ENCODE results near the gene MYO3B. TPM values are rescaled to one million over a fixed set of nuclear protein-coding genes. Genes with fewer than 3 reads are reported as not detected.

The MYO3B gene
- total RNA-seq, 1 experiment from 2014 or later, result 0.52 TPM

DNA sequence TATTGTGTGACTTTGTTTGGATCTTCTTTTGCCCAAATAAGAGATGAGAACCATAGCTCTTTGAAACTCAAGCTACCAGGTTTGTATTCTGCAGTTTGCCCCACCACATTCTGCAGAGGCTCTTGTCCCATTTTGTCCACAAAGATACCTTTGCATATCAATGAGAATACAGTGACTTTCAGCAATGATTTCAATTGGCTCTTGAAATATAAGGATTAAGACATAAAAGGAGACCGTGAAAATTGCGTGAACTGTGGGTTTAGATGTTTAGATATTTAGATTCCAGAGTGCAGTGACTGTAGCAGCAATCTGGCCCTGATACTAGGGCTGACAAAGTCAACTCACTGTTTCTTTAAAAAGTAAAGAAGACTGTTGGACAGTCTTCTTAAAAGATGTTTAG lies 390.6 kb downstream of the MYO3B start:
- intact Hi-C loops (cut with micrococcal nuclease; ENCODE audit: unreplicated experiment), result no loop called here
- ChIA-PET POLR2A (ENCODE audit: low non-redundant PET) (no interaction called here), CTCF (no interaction called here)

DNA sequence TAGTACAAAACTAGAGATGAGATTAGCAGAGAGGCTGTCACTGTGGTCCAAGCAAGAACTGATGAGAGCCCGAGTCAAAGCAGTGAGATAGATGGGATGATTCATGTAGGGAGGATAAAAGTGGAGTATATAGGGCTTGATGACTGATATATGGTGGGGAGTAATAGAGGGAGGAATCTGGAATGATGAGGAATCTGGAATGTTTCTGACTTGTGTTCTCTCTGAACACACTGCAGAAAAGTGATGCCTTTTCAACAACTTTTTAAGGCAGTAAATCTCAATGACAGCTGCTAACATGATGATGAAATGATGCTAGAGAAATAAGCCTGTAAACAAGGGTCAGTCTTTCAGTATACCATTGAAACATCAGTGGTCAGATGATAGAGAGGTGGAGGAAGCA lies 393.7 kb downstream of the MYO3B start:
- CTCF ChIA-PET, result no interaction called here
- no peaks in the 10 kb centered on the region for H3K36me3 ChIP-seq (ENCODE audit: insufficient read depth, low read length, poor library complexity, severe bottlenecking)
- no peak overlapping the region for H3K27ac ChIP-seq (ENCODE audit: low read depth, low read length, poor library complexity, severe bottlenecking)
- no peak for DNase-seq (ENCODE audit: low spot score)
- no peaks in the 10 kb centered on the region for H3K9me3 ChIP-seq (ENCODE audit: low read depth, low read length, poor library complexity, severe bottlenecking)
- H3K4me3 ChIP-seq (ENCODE audit: low read depth, low read length, poor library complexity, severe bottlenecking), result no peak overlapping the region
- no peaks in the 10 kb centered on the region for H3K27me3 ChIP-seq (replicated peaks; ENCODE audit: insufficient read depth, low read depth, low read length, poor library complexity)
- BruUV-seq (replicated peaks), result no TSS peak
- no peaks in the 10 kb centered on the region for H3K4me1 ChIP-seq (ENCODE audit: insufficient read depth, low read length, poor library complexity, severe bottlenecking)
- POLR2A ChIA-PET (ENCODE audit: low non-redundant PET), result no interaction called here
- intact Hi-C loops (cut with micrococcal nuclease; ENCODE audit: unreplicated experiment), result no loop called here
- TF ChIP-seq EZH2 (IDR thresholded peaks at IDR 0.05; ENCODE audit: borderline replicate concordance, low read depth, low read length, poor library complexity, severe bottlenecking), result no peak
- TF ChIP-seq, protein P1, sequence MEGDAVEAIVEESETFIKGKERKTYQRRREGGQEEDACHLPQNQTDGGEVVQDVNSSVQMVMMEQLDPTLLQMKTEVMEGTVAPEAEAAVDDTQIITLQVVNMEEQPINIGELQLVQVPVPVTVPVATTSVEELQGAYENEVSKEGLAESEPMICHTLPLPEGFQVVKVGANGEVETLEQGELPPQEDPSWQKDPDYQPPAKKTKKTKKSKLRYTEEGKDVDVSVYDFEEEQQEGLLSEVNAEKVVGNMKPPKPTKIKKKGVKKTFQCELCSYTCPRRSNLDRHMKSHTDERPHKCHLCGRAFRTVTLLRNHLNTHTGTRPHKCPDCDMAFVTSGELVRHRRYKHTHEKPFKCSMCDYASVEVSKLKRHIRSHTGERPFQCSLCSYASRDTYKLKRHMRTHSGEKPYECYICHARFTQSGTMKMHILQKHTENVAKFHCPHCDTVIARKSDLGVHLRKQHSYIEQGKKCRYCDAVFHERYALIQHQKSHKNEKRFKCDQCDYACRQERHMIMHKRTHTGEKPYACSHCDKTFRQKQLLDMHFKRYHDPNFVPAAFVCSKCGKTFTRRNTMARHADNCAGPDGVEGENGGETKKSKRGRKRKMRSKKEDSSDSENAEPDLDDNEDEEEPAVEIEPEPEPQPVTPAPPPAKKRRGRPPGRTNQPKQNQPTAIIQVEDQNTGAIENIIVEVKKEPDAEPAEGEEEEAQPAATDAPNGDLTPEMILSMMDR (conservative IDR thresholded peaks at IDR 0.05; ENCODE audit: low read depth, low read length), result no peak

More for the DNA sequence above, 390.6 kb downstream of the MYO3B start:
- no peaks in the 10 kb centered on the region for H3K9me3 ChIP-seq (ENCODE audit: low read depth, low read length, poor library complexity, severe bottlenecking)
- H3K27ac ChIP-seq (ENCODE audit: low read depth, low read length, poor library complexity, severe bottlenecking), result no peak overlapping the region
- H3K36me3 ChIP-seq (ENCODE audit: insufficient read depth, low read length, poor library complexity, severe bottlenecking), result no peaks in the 10 kb centered on the region
- BruUV-seq (replicated peaks), result no TSS peak
- no peak for TF ChIP-seq EZH2 (IDR thresholded peaks at IDR 0.05; ENCODE audit: borderline replicate concordance, low read depth, low read length, poor library complexity, severe bottlenecking)
- TF ChIP-seq, protein P1 (conservative IDR thresholded peaks at IDR 0.05; ENCODE audit: low read depth, low read length), result no peak
- no peak for DNase-seq (ENCODE audit: low spot score)
- no peaks in the 10 kb centered on the region for H3K4me1 ChIP-seq (ENCODE audit: insufficient read depth, low read length, poor library complexity, severe bottlenecking)
- H3K27me3 ChIP-seq (replicated peaks; ENCODE audit: insufficient read depth, low read depth, low read length, poor library complexity), result peaks cover 5% of the 10 kb centered on the region
- no peak overlapping the region for H3K4me3 ChIP-seq (ENCODE audit: low read depth, low read length, poor library complexity, severe bottlenecking)

DNA sequence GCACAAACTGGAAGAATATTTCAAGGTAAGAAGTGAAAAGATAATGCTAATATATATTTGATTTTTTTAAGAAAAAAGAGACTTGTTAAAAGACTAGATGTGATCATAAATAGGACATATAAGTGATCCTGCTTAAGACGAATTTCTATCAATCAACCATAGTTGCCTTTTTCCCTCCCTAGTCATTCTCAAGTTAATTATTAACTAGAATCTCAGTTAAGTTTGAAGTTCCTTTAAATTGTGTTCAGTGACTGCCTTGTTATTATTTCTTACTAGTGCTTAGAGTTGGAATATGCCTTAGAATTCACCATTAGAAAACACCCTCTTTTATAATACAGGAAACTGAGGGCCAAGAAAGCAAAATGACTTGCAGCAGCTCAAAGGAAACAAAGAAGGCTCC lies 395.7 kb downstream of the MYO3B start:
- DNase-seq (ENCODE audit: low spot score), result no peak
- Histone ChIP-seq H3K36me3 (ENCODE audit: insufficient read depth, low read length, poor library complexity, severe bottlenecking) (no peaks in the 10 kb centered on the region), H3K9me3 (ENCODE audit: low read depth, low read length, poor library complexity, severe bottlenecking) (no peaks in the 10 kb centered on the region), H3K4me1 (ENCODE audit: insufficient read depth, low read length, poor library complexity, severe bottlenecking) (no peaks in the 10 kb centered on the region), H3K27me3 (replicated peaks; ENCODE audit: insufficient read depth, low read depth, low read length, poor library complexity) (no peaks in the 10 kb centered on the region), H3K27ac (ENCODE audit: low read depth, low read length, poor library complexity, severe bottlenecking) (no peak overlapping the region), H3K4me3 (ENCODE audit: low read depth, low read length, poor library complexity, severe bottlenecking) (no peak overlapping the region)
- TF ChIP-seq, protein P1 (conservative IDR thresholded peaks at IDR 0.05; ENCODE audit: low read depth, low read length), result no peak
- TF ChIP-seq EZH2 (IDR thresholded peaks at IDR 0.05; ENCODE audit: borderline replicate concordance, low read depth, low read length, poor library complexity, severe bottlenecking), result no peak
- intact Hi-C loops (cut with micrococcal nuclease; ENCODE audit: unreplicated experiment), result no loop called here
- no TSS peak for BruUV-seq (replicated peaks)
- CTCF ChIA-PET, result no interaction called here
- POLR2A ChIA-PET (ENCODE audit: low non-redundant PET), result no interaction called here
